Measurements from ENCODE around the gene STAT5B. TPM values are rescaled to one million over a fixed set of nuclear protein-coding genes. Genes with fewer than 3 reads are reported as not detected.

The STAT5B gene
- total RNA-seq, 1 experiment from 2014 or later: 102 TPM

GRCh38 chr17:42323268-42323773, 47.1 kb upstream of the STAT5B start:
- Histone ChIP-seq H3K27me3 (ENCODE audit: control insufficient read depth, insufficient read depth, low read length) (no peaks in the 10 kb centered on the region), H3K4me3 (ENCODE audit: low read depth in 2 of 2, low read length in 2 of 2) (no peak overlapping the region), H3K27ac (ENCODE audit: low read length) (peak overlapping the region; percentile 98), H3K4me1 (ENCODE audit: control insufficient read depth, insufficient read depth, low read length) (peaks cover 48% of the 10 kb centered on the region), H3K9me3 (ENCODE audit: control insufficient read depth, insufficient read depth, low read depth, low read length) (no peaks in the 10 kb centered on the region), H3K36me3 (ENCODE audit: control insufficient read depth, insufficient read depth, low read length) (peaks cover 10% of the 10 kb centered on the region; the same call in 1 of the 2 replicates)
- no peak for TF ChIP-seq CTCF (IDR thresholded peaks at IDR 0.05)
- no peak for TF ChIP-seq SIN3A (IDR thresholded peaks at IDR 0.05; ENCODE audit: borderline replicate concordance, insufficient read depth, low read depth, low read length)
- TF ChIP-seq POLR2AphosphoS5 (IDR thresholded peaks at IDR 0.05; ENCODE audit: low read depth, low read length): no peak
- no peak for TF ChIP-seq REST (IDR thresholded peaks at IDR 0.05; ENCODE audit: insufficient read depth in 1 of 2, low read depth in 2 of 2, low read length in 1 of 2)
- intact Hi-C loops (cut with micrococcal nuclease; ENCODE audit: unreplicated experiment): loop anchor here (10.0 kb wide), 1 partner anchor 61 kb away; the partner anchor contains the start of gene STAT3
- ChIA-PET CTCF (no interaction called here), POLR2A (no interaction called here)
- DNase-seq (ENCODE audit: low read depth, low spot score) (no peak), ATAC-seq (no peak)
- BruUV-seq (replicated peaks): no TSS peak
- in situ Hi-C loops (cut with HindIII; ENCODE audit: low pct_unique_long_range_greater_than_20kb, low sequenced_read_pairs): no loop called here

- peak; percentile 79 for ATAC-seq
- peak; percentile 82 for DNase-seq (ENCODE audit: low read depth, low spot score)
- Histone ChIP-seq H3K4me1 (ENCODE audit: control insufficient read depth, insufficient read depth, low read length) (peaks cover 45% of the 10 kb centered on the region), H3K4me3 (ENCODE audit: low read depth in 2 of 2, low read length in 2 of 2) (no peak overlapping the region), H3K36me3 (ENCODE audit: control insufficient read depth, insufficient read depth, low read length) (peaks cover 10% of the 10 kb centered on the region; the same call in 1 of the 2 replicates), H3K27me3 (ENCODE audit: control insufficient read depth, insufficient read depth, low read length) (no peaks in the 10 kb centered on the region), H3K27ac (ENCODE audit: low read length) (peak overlapping the region; percentile 98), H3K9me3 (ENCODE audit: control insufficient read depth, insufficient read depth, low read depth, low read length) (no peaks in the 10 kb centered on the region)
- no TSS peak for BruUV-seq (replicated peaks)
- ChIA-PET POLR2A (no interaction called here), CTCF (interaction anchor here (0.7 kb wide), 1 partner anchor 695 kb away, joined by 3 read pairs; no protein-coding TSS in a partner anchor)
- intact Hi-C loops (cut with micrococcal nuclease; ENCODE audit: unreplicated experiment) (loop anchor here (10.0 kb wide), 1 partner anchor 62 kb away; the partner anchor contains the start of gene STAT3), in situ Hi-C loops (cut with HindIII; ENCODE audit: low pct_unique_long_range_greater_than_20kb, low sequenced_read_pairs) (no loop called here)
- no peak for TF ChIP-seq REST (IDR thresholded peaks at IDR 0.05; ENCODE audit: insufficient read depth in 1 of 2, low read depth in 2 of 2, low read length in 1 of 2)
- peak; percentile 88 for TF ChIP-seq CTCF (IDR thresholded peaks at IDR 0.05)
Measured at GRCh38 chr17:42322382-42323267, 46.4 kb upstream of the STAT5B start.
